HT1080 (cell line): Measurements from ENCODE around the gene KIAA1614. TPM values are rescaled to one million over a fixed set of nuclear protein-coding genes. Genes with fewer than 3 reads are reported as not detected.

Source experiments
- DNase-seq: peaks from one replicate; pipeline ENCODE4 v3.0.0-alpha.2; 2015; ENCODE audit warnings: low read depth
- total RNA-seq: library from RNA; depleted of rRNA; stranded (reverse); fragments of >200 nt; shearing (Covaris generic); gene quantifications from 2 replicates; pipeline ENCODE4 v1.2.3, GENCODE V29; 2014; rRNA removed

Gene KIAA1614
- total RNA-seq, 1 experiment from 2014 or later: 0.11 TPM

DNA sequence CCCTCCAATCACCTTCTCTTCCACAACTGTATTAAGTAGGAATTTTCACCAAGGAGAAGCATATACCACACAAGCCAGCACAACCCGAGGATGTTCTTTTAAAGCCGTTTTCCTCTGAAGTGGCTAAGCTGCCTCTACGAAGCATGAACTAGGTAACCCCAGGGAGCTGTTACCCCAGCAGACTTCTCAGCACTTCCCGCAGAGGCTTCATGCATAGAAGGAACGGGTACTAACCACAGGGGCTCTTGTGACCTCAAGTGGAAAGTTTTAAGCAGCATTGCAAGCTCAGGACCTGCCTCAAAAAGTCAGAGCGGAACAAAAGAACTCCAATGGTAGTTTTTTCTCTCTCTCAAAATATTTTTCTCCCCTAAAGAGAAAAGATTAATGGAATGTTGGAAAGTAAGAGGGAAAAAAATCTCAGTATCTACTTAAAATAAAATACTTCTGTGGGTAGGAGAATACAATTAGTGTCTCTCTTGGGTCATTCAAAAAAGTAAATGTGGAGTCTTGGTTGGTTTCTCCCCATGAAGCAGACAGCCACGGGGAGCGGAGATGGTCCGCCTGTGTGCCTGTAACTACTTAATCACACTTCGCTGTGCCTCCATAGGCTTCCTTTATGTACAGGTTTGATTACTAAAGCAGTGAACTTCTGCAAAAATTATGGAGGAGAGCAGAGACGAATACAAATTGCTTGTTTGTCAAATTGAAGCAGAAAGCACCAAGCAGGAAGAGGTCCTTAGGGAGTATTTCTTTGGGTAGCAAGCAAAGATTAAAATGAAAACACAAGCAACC is 69.1 kb downstream of the KIAA1614 start:
- DNase-seq: no peak

DNA sequence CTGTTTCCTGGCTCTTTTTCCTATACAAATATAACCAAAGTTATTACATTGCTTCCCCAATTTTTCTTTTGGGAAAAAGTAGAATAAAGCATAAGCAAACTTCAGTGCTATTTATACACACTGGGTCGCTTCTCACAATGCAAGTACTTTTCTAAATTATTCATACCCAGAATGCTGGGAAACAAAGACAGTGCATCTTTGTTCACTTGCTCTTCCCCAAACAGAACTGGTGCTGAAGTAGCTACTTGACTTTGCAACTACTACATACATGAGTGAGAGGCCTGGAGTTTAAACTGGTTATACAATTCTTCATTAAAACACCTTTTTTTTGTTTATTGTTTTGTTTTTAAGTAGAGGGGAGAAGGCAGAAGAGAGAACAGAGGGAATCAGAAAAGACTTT is 69.7 kb downstream of the KIAA1614 start:
- no peak for DNase-seq

DNA sequence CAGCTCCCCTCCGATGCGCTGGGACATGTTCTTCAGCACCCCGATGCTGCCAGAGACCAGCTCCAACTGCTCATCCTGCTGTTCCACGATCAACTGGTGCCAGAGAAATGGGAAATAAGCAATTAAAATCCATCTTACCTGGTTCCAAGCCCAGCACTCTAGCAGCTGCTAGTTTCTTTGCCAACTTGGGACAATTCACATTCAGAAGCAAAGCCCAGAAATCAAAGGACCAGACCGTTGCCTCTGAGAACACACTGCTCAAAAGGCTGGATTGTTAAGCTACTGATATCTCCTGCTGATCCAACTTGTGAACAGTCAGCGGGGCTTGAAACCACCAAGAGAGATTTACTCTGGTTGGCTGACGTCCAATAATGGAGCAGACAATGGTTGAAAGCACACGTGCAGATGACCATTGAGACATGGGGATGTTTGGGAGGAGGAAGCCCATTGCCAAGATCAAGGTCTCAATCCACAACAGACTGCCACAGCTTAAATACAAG is 75.6 kb downstream of the KIAA1614 start:
- DNase-seq: no peak

DNA sequence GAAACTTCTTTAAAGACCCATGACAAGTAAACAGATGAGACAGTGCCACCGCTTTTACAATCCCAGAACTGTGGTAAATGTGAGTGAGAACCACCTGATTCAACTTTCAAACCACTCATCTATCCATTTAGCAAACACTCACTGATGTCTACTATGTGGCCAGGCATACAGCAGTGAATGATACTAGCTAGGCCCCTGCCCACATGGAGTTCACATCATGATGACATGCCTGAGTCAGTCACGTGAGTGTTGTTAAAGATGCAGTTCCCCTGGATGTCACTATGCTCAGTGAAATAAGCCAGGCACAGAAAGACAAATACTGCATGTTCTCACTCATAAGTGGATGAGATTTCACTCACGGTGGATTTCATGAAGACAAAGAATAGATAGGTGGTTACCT is 81.6 kb downstream of the KIAA1614 start:
- DNase-seq: no peak

DNA sequence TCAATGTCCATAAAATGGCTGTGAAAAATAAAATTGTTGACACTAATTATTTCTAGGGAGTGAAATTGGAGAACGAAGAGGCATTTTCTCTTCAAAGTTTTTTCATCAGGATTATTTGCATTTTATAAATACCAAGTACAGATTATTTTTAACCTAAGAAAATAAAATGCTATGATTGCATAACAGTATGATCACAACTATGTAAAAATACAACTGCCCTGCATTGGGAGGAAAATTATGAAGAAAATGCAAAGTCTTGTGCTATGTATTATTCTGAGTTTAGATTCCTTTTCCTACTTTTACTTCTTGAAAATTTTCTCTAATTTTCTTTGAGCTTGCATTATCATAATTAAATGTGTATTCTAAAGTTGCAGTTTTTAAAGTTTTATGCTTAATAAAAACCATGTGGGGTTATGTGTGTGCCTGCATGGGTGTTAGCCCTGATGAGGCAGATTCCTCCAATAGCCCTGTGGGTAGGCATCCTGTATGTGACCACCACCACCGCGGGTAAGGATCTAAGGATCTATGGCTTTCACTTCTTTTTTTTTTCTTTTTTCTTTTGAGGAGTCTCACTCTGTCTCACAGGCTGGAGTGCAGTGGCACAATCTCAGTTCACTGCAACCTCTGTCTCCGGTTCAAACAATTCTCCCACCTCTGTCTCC is 85.3 kb downstream of the KIAA1614 start:
- no peak for DNase-seq

Other genes with a start within 250 kb of the KIAA1614 start
- 12.6 and 15.2 TPM in 2 replicates for gene STX6, start 110.0 kb downstream of the KIAA1614 start, total RNA-seq
- 1.4 and 3.1 TPM in 2 replicates for gene MR1, start 121.1 kb downstream of the KIAA1614 start, total RNA-seq
- 27.6 and 29.8 TPM in 2 replicates for gene IER5, start 175.8 kb downstream of the KIAA1614 start, total RNA-seq